HG03342 (cell line): ENCODE data around the gene PARD6B.
"Not testable (repeated sequence)": the region's sequence is repeated elsewhere in the genome, so short reads cannot be mapped to it uniquely, and the experiment has no call there.

ENCODE experiments used
- ATAC-seq: cut with Tn5 transposase; IDR thresholded peaks from one replicate; pipeline ENCODE4 v1.9.1; 2021; ENCODE audit warnings: mild to moderate bottlenecking, moderate library complexity; ENCODE audit not compliant: unreplicated experiment

Gene PARD6B

GRCh38 chr20:50737352-50737751 is 6.0 kb downstream of the PARD6B start:
- no peak for ATAC-seq

- no peak for ATAC-seq
Measured at GRCh38 chr20:50743087-50743486, 11.7 kb downstream of the PARD6B start.

DNA sequence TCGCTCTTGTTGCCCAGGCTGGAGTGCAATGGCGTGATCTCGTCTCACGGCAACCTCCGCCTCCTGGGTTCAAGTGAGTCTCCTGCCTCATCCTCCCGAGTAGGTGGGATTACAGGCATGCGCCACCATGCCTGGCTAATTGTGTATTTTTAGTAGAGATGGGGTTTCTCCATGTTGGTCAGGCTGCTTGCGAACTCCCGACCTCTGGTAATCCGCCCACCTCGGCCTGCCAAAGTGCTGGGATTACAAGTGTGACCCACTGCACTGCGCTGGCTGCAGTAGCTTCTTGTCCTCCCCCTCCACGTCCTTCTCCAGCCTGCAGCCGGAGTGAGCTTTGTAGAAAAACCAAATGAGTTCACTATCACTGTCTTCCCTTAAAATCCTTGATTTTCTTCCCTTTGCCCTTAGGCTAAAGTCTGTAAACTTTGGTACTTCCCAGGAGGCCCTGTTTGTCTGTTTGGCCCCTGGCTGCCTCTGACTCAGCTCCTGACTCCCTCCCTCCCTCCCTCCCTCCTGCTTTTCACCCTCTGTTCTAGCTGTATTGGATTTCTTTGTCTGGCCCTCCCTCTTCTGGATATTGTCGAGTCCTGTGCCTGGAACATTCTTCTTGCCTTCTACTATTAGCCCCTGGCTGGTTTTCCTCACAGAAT is 12.9 kb downstream of the PARD6B start:
- ATAC-seq, result no peak

- no peak for ATAC-seq
Measured at GRCh38 chr20:50745634-50746137, 14.3 kb downstream of the PARD6B start.

- ATAC-seq, result no peak
Measured at GRCh38 chr20:50746138-50746940, 15.0 kb downstream of the PARD6B start.

DNA sequence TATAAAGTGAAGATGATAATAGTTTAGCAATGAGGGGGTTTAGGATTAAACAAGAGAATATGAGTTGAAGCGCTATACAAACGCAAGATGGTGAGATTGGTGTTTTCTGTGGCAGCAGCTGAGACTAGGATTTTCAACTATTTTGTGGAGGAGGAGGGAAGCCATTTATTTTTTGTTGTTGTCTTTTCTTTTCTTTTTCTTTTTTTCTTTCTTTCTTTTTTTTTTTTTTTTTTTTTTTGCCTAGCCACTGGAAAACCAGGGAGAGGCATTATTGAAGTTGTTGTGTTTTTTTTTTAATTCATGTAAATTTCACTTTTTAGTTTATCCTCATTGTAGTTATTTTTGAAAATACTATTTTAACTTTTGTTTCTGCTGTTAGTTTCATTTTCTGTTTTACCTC is 15.9 kb downstream of the PARD6B start:
- ATAC-seq, result no peak

- ATAC-seq, result no peak
Measured at GRCh38 chr20:50750145-50750671, 18.8 kb downstream of the PARD6B start.

DNA sequence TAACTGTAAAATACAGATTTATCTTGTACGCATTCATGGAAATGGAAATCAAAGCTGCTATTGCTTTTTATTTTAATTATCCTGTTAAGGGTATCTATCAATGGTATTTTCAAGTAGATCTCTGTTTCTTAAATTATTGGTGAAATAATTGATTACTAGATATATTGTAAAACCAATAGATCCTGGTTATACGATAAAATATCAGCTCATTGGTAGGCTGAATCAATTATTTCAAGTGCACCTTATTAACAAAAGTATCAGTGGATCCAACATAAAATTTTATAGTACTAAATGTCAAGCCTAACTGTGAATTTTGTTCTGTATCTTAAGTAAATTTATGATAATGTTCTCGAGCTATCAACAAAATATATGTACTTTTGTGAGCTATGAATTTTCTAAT is 21.8 kb downstream of the PARD6B start:
- ATAC-seq, result no peak

DNA sequence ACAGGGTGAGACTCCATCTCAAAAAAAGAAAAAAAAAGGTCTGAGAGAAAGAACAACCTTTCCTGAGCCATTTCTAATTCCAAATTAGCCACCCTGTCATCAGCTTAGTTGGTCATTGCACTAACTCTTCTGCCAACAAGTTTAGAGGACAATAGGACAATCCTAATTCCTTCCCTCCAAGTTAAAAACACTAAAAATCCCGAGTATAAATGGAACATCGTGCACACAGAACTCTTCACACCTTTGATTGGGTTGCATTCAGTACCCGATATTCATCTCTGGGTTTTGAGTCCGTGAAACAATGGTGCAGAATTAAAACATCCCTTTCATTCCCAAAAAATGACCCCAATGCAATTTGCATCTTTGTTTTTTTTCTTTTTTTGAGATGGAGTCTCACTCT is 23.0 kb downstream of the PARD6B start:
- no peak for ATAC-seq

GRCh38 chr20:50756447-50756846 is 25.1 kb downstream of the PARD6B start:
- no peak for ATAC-seq

GRCh38 chr20:50758469-50758868 is 27.1 kb downstream of the PARD6B start:
- ATAC-seq, result no peak

- ATAC-seq, result no peak
Measured at GRCh38 chr20:50758992-50759391, 27.6 kb downstream of the PARD6B start.

GRCh38 chr20:50759678-50760077 is 28.3 kb downstream of the PARD6B start:
- no peak for ATAC-seq

DNA sequence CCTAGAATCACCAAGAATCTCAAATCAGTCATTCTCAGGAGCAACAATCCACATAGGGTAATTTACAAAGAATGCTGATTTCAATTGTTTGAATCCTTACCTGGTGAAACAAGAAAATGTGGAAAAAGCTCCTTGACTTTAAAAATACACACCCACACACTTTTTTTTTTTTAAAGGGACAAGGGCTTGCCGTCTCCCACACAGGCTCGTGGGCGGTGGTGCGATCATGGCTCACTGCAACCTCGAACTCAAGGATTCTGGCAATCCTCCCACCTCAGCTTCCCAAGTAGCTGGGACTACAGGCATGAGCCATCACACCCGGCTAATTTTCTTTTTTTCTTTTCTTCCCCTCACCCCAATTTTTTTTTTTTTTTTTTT is 30.7 kb downstream of the PARD6B start:
- ATAC-seq, result no peak

GRCh38 chr20:50762435-50763220 is 31.2 kb downstream of the PARD6B start:
- ATAC-seq, result no peak

DNA sequence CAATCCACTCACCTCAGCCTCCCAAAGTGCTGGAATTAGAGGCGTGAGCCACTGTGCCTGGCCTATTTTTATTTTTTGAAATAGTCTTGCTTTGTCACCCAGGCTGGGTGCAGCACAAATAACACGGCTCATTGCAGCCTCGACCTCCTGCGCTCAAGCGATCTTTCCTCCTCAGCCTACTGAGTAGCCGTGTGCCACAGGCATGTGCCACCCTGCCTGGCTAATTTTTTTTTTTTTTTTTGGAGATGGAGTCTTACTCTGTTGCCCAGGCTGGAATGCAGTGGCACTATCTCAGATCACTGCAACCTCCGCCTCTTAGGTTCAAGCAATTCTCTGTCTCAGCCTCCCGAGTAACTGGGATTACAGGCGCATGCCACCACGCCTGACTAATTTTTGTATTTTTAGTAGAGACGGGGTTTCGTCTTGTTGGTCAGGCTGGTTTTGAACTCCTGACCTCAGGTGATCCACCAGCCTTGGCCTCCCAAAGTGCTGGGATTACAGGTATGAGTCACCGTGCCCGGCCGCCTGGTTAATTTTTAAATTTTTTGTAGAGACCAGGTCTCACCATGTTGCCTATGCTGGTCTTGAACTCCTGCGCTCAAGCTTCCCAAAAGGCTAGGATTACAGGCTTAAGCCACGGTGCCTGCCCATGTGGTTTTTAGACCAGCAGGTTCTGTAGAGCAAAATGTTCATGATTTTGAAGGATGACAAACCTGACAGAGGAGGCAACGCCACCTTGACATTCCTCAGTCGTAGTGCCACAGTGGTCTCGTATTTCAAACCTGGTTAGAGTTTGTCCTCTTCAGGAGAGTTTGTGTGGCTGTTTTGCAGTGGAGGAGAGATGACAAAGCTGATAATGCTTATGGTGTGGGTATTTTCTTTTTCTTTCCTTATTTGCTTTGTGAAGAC is 32.4 kb downstream of the PARD6B start:
- not testable (repeated sequence) for ATAC-seq

GRCh38 chr20:50765251-50765650 is 33.9 kb downstream of the PARD6B start:
- not testable (repeated sequence) for ATAC-seq

- ATAC-seq, result no peak
Measured at GRCh38 chr20:50765674-50766073, 34.3 kb downstream of the PARD6B start.

DNA sequence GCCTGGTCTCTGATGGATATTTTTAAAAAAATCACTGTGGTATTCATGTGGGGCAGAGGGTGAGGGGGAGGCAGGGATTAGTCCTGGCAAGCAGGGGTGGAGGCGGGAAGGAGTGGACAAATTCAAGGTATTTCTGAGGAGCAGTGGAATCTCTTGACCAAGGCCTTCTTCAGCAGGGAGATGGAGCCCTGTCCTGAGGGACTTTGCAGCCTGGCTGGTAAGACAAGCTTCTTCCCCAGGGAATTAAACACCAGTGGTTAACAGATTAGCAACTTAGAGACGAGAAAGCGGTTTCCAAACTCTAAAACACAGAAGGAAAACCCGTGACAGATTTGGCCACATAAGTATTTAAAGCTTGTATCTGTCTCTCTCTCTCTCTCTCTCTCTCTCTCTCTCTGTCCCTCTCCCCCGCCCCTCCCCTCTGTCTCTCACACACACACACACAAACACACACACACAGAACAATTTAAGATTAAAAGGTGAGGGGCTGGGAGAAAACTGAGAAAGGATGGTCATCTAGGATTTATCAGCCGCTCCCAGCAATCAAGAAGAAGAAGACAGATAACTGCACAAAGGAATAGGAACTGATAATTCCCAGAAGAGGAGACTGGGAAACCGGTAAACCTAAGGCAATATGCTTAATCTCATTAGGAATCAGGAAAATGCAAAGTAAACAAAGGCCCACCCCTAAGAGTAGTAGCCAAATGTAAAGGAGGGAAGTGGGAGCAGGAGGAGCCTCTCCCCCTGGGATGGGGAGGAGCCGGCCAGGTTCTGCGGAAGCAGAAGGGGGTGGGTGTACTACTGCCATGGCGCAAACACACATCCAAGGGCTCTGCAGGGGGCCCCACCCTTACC is 35.8 kb downstream of the PARD6B start:
- ATAC-seq, result not testable (repeated sequence)
